NOMO-1 (cell line): ENCODE measurements around the gene CACNG6.
A peak's percentile ranks its signal among the peaks of the same experiment; 100 is the strongest.
"Not testable (repeated sequence)": the region's sequence is repeated elsewhere in the genome, so short reads cannot be mapped to it uniquely, and the experiment has no call there.

Experiments used
- DNase-seq, 2 experiments: peaks; one replicate each; lab custom pipeline; 2025; ENCODE audit not compliant: unreplicated experiment in 2 of 2; lab: John Stamatoyannopoulos, UW

CACNG6 gene, protein sequence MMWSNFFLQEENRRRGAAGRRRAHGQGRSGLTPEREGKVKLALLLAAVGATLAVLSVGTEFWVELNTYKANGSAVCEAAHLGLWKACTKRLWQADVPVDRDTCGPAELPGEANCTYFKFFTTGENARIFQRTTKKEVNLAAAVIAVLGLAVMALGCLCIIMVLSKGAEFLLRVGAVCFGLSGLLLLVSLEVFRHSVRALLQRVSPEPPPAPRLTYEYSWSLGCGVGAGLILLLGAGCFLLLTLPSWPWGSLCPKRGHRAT

DNA sequence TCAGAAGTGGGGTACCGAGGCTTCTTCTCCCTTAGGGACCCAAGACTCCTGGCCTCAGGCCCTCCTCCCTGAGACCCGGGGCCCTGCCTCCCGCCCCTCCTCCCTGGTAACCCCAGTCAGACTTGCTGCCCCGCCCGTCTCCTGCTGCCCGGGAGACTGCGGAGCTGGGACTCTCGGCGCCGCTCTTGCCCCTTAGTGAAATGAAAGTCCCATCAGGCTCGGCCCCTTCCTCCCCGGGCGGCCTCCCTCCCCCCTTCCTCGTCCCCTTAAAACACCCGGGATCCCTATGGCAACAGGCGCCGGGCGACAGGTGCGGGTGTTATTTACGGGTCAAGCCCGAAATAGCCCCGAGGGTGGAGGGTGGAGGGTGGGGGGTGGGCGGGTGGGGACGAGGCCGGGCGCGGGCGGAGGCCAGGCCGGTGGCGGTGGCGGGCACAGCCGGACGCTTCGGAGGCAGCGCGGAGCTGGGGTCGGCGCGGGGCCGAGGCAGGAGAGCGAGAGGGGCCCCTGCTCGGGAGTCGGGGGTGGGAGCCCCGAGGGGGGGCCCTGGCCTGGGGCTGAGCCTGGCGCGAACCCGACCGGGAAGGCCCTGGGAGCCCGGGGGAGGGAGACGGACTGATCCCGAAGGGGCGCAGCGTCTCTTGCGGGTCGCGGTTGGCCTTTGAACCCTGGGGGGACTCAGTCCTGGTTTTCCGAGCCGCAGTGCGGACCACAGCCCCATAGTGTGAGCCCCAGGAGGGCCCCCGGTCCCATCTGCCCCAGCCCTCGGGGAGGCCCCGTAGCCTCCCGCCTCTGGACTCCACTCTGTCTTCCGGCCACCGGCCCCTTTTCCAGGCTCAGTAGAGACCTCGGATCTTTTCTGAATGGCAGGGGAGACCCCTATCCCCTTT is at the start of gene CACNG6:
Gene CACNG6 (plus strand): TSS at position 414 of the 890 bp plus-strand sequence. CDS start 1,241 bp downstream, outside the sequence.
- no peak for DNase-seq

DNA sequence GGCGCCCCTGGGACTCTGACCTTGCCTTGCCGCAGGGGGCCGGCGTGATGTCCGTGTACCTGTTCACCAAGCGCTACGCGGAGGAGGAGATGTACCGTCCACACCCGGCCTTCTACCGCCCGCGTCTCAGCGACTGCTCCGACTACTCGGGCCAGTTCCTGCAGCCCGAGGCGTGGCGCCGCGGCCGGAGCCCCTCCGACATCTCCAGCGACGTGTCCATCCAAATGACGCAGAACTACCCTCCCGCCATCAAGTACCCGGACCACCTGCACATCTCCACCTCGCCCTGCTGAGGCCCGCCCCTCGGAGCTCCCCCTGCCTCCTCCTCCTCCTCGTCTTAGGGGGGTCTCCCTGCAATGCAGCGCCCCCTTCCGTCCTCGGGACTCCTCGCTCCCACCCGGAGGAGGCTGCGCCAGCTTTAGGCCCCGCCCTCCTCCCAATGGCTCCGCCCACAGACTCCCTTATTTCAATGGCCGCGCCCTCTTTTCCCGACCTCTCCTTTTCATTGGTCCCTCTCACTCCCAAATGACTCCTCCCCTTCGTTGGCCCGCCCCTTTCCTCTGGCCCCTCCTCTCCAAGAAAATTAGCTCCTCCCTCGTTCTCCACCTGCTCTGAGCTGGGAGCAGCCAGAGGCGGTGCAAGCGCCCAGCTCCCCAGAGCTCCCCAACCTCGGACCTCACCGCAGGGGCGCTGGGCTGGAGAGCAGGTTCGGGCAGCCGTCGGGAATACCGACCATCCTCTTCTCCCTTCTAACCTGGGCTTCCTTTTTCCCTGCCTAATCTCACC is 49.2 kb upstream of the CACNG6 start:
- DNase-seq, result no peak

DNA sequence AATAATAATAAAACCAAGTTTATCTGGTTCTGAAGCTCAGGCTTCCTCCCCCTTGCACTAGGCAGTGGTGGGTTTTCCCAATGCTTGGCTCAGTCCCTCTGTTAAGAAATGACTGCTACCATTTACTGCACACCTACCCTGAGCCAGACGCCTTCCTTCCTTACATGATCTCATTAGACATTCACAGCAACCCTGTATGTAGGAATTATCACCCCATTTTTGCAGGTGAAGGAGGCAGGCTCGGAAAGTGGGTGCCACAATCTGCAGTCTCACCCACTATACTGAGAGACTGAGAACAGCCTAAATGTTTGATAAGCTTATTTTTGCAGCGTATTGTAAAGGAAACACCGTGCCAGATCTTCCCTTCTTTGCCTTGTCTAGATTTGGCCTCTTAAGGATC is 47.0 kb upstream of the CACNG6 start:
- no peak for DNase-seq

DNA sequence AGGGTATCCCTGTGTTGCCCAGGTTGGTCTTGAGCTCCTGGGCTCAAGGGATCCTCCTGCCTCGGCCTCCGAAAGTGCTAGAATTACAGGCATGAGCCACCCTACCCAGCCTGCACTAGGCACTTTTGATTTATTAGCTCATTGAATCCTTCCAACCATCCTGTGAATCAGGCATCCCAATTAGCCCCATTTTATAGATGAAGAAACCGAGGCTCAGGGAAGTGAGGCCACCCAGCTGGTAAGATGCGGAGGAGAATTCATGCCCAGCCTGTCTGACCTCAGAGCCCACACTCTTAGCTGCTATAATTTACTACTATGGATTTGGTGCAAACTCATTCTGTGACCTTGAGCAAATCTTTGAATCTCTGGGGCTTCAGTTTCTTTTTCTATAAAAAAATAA is 46.5 kb upstream of the CACNG6 start:
- no peak for DNase-seq

DNA sequence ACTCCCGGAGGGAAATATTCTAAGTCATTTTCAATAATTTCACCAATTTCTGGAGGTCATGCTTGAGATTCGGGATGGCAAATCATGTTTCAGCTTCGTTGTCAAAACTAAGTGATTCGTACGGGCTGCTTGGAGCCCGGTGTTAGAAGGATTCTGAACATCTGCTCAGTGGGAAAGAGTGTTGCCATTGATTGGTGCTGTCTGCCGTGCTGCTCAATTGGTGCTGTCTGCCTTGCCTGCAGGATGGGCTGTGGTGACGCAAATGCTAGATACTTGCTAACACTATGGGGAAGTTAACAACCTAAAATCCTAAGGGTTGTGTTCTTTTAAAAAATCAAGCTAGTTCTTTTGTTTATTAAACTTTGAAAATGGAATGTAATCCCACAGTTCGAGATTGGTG is 46.0 kb upstream of the CACNG6 start:
- DNase-seq, result peak; percentile 6 to 35

DNA sequence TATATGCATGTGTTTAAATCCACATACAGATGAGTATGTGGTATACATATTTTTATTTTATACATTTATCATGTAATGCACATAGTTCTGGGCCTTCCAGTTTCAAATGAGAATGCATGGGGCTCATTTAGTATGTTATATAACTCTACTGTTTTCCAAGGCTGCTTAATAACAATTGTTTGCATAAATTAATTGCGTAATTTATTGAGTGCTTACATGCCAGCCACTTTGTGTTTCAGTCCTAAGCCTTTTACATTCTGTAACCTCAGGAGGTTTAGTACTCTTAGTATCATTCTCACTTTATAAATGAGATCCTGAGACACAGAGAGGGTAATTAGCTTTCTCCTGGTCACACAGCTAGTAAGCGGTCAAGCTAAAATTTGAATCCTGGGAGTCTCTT is 45.4 kb upstream of the CACNG6 start:
- no peak for DNase-seq

DNA sequence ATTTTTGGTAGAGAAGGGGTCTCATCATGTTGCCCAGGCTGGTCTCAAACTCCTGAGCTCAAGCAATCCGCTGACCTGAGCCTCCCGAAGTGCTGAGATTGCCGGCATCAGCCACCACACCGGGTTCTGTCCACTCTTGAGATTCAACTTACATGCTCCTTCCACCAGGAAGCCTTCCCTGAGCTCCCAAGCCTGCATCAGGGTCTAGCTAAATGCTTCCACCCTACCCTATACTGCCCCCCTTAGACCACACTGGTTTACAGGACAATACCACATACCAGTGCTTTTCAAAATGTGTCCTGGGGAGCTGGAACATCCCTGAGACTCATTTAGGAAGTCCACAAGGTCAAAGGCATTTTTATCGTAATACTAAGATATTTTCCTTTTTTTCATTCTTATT is 43.8 kb upstream of the CACNG6 start:
- DNase-seq, result no peak

DNA sequence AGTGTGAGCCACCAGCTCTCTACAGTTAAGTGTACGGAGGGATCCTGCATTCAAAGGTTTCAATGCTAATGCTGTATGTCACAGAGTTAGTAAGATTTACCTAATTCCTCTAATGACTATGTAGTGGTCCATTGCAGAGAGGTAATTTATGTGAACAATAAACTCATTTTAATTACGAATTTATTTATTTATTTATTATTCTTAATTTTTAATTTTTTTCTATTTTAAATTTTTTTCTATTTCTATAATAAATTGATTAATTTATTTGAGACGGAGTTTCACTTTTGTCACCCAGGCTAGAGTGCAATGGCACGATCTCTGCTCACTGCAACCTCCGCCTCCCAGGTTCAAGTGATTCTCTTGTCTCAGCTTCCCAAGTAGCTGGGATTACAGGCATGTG is 42.8 kb upstream of the CACNG6 start:
- not testable (repeated sequence) for DNase-seq

DNA sequence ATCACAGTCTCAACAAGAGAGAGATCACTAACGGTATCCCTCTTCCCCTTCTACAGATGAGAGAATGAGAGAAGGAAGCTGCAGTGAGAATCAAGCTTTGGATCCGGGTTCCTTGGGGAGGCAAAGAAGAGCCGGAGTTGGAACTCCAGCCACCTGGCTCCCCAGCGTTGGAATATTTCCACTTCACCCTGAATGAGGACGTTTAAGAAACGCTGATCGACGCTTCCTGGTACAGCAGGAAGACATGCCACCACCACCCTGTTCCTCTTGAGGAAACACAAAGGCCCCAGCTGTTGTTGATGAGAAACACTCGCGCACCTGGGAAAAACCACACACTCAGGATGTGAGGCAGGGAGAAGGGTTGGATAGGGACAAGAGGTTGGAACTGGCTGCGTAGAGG is 40.0 kb upstream of the CACNG6 start:
- DNase-seq, result no peak

DNA sequence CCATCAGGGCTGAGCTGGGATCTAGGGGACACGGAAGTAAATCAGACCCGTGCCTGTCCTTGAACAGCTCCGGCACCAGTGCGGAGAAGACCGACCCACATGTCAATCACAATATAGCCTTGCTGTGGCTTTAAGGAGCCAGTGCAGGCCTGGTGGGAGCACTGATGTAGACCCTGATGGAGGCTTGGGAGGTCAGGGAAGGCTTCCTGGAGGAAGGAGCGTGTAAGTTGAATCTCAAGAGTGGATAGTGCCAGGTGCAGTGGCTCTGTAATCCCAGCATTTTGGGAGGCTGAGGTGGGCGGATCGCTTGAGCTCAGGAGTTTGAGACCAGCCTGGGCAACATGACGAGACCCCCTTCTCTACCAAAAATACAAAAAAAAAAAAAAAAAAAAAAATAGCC is 39.5 kb upstream of the CACNG6 start:
- DNase-seq, result no peak

DNA sequence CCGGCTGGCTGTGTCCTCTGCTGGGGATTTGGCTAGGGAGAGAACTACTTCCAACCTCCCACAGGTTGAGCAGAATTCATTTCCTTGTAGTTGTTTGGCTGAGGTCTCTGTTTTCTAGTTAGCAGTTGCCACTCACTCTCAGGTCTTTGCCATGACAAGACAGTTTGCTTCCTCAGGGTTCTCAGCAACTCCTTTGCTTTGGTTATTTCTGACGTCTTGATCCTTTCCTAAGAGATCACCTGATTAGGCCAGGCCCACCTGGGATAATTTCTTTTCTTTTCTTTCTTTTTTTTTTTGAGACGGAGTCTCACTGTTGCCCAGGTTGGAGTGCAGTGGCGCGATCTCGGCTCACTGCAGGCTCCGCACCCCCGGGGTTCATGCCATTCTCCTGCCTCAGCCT is 38.1 kb upstream of the CACNG6 start:
- DNase-seq, result no peak

DNA sequence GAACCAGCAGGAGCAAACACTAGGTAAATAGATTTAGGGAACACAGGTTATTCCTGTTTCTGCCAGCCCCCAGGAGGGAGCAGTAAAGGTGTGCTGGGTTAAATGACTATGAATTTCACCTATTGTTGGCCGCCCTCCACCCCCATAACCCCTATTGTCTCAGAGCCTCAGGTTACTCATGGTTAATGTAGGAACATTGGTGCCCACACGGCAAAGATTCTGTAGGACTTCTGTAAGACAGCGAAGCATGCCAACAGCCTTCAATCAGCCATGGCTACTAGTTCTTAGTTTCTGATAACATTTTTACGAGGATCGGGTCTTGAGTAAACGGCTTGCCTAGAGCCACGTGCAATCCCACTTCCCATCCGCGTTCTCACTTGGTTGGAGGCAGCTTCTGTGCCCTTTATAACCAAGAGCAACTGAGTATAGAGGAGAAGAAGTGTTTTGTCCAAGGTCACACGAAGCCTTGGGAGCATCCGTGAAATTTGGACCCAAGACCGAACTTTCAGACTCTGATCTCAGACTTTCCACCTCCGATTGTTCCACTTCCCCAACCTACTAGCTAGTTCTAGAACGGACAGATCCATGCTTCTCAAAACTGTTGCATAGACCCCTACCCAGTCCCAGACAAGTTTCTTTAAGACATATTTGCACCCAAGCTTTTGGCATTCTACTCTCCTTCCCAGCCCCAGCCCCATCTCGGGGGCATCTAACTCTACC is 33.8 kb upstream of the CACNG6 start:
- DNase-seq, result no peak

DNA sequence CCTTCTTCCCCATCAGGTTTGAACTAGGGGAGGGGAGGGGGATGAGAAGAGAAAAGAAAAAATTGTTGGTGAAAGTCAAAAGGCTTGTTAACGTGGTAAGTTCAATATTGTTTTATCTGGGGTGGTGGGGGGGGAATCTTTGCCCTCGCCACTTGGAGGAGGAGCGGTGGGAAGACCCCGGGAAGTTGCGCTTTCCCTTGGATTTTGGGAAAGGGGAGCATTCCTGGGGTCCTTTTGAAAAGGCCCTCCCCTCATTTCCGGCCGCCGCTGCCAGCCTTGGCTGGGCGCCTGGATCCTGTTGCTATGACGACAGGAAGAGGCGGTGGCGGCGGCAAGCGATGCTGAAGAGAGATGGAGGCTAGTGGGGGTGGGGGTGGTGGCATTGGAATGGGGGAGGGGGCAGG is 33.3 kb upstream of the CACNG6 start:
- DNase-seq, result no peak

DNA sequence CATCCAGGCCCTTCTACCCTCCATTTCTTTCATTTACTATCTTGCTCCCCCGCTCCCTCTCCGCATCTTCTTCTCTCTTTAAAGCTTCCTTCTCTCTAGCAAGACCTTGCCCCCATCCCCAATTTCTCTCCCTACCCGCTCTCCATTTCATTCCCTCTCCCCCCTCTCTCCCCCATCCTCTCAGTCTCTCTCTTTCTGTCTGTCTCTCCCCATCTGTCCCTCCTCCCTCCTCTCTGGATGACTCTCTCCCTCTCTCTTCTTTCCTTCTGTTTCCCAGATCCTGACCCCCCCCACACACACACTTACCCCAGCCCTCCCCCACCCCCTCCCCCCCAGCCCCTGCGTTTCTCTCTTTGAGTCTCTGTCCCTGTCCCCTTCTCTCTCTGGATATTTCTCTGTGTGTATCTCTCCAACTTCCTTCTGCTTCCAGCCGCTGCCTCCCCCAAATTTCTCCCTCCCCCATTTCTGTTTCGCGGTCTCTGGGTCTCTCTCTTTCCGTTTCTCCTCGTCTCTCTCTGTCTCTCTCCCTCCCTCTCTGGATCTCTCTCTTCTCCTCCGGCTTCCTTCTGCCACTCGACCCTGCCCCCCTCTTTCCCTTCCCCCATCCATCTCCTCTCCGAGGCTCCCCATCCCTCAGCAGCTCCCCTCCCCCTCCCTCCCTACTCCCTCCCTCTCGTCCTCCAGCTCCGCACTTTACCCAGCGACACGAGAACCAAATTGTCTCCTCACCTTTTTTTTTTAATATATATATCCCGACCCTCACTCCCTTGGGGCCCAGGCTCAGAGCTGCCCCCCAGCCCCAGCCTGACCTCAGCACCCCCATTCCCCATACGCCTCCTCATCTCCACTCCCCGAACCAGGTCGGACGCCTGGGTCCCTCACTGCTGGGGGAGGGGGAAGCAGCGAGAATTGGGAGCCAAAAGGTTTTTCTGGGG is 32.3 kb upstream of the CACNG6 start:
- no peak for DNase-seq

DNA sequence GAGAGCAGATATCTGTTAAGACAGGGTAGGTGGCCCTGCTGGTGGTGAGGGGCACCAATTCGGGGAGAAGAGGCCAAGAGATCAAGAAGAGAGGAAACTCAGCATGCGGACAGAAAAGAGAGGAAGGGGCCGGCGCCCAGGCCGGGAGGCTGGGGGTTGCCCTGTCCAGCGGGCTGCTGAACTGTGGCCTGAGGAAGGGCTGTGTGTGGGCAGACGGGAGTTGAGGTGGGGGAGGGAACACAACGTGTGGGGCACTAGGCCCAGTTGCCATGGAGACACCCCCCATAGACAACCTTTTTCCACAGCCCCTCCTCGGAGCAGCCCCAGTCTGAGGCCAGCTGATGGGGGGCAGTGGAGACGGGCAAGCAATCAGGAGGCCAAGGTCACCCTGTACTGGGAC is 31.2 kb upstream of the CACNG6 start:
- DNase-seq, result no peak

DNA sequence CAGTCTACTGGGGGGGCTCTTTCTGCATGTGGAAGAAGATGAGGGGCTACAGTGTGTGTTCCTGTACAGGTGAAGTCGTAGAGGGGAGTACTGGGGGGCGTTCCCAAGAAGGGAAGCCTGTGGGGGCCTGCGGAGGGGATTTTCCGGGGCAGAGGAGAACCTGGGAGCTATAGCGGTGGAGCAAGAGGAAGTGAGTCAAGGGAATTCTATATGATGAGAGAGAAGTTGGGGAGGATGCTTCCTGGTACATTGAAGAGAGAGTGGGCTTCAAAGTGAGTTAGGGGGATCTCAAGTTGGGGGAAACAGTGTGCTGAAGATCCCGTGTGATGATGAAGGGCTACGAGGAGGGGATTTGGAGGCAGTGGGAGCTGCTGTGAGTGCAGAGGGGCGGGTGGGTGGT is 30.6 kb upstream of the CACNG6 start:
- DNase-seq, result peak in 1 of 2 experiments; percentile 13

DNA sequence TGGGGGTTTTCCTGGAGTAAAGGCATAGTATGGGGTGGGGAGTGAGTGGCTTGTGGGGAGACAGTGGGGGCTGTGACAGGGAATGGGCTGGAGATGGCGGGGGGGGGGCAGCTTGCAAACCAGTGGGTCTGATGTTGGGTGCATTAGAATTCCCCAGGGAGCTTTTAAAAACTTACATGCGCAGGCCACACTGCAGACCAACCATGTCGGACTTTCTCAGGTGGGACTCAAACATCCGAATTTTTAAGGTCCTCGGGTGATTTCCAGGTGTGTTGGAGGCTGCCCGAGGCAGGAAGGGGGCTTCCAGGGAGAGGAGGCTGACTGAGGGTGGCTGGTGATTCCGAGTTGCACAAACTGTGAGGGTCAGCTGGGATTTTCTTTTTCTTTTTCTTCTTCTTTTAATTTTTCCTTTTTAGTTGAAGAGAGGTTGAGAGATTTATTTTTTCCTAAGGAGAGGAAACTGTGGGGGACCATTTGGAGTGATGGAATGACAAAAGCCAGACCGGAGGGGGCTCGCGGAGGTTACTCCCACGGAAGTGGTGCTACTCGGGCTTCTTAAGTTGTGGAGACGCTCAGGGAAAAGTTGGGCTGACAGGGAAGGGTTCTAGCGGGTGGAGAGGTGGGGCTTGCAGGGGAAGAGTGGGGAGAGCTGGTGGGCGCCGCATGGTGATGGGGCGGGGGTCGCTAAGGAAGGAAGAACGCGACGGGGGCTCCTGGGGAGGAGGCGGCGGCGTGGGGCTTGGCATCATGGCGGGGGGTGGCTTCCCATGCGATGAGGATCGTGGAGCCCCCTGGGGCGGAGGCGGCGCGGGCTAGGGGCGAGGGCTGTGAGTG is 29.7 kb upstream of the CACNG6 start:
- DNase-seq, result no peak

DNA sequence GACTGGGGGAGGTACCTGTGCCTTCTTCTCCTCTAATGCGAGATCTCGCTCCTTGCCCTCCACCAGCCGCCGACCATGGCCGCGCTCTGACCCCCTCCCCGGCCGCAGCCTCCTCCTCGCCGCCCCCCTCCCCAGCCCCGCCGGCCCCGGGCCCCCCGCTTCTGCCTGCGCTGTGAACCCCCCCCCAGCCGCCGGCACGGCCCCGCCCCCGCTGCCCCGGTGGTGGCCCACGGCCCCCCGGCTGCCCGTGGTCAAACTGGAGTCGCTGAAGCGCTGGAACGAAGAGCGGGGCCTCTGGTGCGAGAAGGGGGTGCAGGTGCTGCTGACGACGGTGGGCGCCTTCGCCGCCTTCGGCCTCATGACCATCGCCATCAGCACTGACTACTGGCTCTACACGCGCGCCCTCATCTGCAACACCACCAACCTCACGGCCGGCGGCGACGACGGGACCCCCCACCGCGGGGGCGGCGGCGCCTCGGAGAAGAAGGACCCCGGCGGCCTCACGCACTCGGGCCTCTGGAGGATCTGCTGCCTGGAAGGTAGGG is 28.5 kb upstream of the CACNG6 start, which contains the start of gene CACNG8:
Gene CACNG8 (plus strand): TSS at position 51 of the 545 bp plus-strand sequence.
- DNase-seq, result no peak
